DND-41 (cell line): ENCODE data around the gene APC2.

Experiments
- EZH2 ChIP-seq: IDR thresholded peaks from 3 replicates; pipeline ENCODE4 v1.6.1; 2012; ENCODE audit warnings: borderline replicate concordance, low read depth, mild to moderate bottlenecking, moderate library complexity, low read length, inconsistent platforms; ENCODE audit not compliant: severe bottlenecking
- TF ChIP-seq, protein P1 (sequence below): IDR thresholded peaks from 2 replicates; pipeline ENCODE4 v1.5.1; 2012; ENCODE audit warnings: borderline replicate concordance, low read length, moderate library complexity, mild to moderate bottlenecking; ENCODE audit not compliant: poor library complexity, severe bottlenecking; ENCODE audit errors: extremely low read depth

DNA sequence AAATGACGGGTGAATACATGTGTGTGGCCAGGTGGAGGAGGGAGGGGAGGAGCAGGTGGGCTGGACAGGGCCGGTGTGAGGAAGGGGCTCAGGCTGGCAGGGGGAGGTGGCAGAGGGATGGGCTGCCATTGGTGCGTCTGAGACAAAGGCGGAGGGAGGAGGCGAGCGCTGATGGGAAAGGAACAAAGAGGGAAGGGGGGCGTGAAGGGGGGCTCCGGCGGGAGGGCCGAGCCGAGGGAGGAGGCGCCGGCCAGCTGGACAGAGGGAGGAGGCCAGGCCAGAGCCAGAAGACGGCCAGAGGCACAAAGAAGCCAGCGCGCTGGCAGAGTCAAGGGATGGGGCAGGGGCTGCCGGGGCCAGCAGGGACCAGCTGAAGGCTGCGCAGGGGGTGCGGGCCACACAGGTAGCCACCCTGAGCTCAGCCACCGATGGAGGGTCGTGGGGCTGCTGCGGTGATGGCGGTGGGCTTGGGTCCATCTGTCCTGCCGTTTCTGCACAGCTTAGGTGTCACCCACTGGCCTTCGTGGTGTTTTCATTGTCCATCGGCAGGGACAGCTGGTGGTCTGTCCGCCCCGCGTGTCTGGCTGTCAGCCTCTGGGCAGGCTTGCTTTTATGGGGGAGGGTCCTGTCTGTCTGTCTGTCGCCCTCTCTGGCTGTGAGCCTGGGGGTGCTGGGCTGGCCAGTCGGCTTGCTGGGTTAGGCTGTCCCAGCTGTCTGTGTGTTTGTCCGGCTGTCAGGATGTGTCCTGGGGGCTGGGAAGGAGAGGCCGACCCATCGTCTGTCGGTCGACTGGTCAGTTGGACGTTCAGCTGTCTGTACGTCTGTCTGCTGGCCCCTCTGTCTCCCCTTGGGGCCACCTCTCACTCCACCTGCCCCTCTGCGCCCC lies 2.2 kb downstream of the APC2 start:
- TF ChIP-seq, protein P1, sequence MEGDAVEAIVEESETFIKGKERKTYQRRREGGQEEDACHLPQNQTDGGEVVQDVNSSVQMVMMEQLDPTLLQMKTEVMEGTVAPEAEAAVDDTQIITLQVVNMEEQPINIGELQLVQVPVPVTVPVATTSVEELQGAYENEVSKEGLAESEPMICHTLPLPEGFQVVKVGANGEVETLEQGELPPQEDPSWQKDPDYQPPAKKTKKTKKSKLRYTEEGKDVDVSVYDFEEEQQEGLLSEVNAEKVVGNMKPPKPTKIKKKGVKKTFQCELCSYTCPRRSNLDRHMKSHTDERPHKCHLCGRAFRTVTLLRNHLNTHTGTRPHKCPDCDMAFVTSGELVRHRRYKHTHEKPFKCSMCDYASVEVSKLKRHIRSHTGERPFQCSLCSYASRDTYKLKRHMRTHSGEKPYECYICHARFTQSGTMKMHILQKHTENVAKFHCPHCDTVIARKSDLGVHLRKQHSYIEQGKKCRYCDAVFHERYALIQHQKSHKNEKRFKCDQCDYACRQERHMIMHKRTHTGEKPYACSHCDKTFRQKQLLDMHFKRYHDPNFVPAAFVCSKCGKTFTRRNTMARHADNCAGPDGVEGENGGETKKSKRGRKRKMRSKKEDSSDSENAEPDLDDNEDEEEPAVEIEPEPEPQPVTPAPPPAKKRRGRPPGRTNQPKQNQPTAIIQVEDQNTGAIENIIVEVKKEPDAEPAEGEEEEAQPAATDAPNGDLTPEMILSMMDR = no peak
- TF ChIP-seq EZH2 = no peak
